ENCODE results near the gene KRTAP5-1.

DNA sequence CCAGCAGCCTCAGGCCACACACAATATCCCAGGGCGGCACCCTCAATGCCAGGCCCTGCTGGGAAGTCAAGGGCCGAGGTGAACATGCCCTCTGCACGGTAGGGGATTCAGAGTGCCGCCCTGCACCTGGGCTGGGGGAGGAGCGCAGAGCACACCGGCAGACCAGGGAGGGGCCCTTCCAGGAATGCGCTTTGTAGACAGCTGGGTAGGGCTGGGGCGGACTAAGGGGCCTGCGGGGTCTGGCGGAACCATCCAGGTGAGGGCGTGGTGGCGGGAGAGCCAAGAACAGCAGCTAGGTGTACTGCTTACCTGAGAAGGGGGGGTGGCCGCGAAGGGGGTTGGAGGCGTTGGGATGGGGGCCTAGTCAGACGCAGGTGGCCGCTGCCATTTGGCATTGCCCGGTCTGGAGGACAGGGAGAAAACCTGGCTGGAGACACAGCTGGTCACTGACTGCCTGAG is 39.0 kb downstream of the KRTAP5-1 start:
- no peak for TF ChIP-seq JUN (IDR thresholded peaks at IDR 0.05)
- no peak for TF ChIP-seq RFX5 (IDR thresholded peaks at IDR 0.05)
- TF ChIP-seq, protein P1, sequence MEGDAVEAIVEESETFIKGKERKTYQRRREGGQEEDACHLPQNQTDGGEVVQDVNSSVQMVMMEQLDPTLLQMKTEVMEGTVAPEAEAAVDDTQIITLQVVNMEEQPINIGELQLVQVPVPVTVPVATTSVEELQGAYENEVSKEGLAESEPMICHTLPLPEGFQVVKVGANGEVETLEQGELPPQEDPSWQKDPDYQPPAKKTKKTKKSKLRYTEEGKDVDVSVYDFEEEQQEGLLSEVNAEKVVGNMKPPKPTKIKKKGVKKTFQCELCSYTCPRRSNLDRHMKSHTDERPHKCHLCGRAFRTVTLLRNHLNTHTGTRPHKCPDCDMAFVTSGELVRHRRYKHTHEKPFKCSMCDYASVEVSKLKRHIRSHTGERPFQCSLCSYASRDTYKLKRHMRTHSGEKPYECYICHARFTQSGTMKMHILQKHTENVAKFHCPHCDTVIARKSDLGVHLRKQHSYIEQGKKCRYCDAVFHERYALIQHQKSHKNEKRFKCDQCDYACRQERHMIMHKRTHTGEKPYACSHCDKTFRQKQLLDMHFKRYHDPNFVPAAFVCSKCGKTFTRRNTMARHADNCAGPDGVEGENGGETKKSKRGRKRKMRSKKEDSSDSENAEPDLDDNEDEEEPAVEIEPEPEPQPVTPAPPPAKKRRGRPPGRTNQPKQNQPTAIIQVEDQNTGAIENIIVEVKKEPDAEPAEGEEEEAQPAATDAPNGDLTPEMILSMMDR (IDR thresholded peaks at IDR 0.05) = no peak
- TF ChIP-seq POLR2A (IDR thresholded peaks at IDR 0.05; ENCODE audit: low read length) = no peak
- TF ChIP-seq TP53 (CRISPR knock-in tag; IDR thresholded peaks at IDR 0.05) = no peak
- no peak for TF ChIP-seq POLR2AphosphoS2 (conservative IDR thresholded peaks at IDR 0.05; ENCODE audit: low read length)
- TF ChIP-seq, protein P2, sequence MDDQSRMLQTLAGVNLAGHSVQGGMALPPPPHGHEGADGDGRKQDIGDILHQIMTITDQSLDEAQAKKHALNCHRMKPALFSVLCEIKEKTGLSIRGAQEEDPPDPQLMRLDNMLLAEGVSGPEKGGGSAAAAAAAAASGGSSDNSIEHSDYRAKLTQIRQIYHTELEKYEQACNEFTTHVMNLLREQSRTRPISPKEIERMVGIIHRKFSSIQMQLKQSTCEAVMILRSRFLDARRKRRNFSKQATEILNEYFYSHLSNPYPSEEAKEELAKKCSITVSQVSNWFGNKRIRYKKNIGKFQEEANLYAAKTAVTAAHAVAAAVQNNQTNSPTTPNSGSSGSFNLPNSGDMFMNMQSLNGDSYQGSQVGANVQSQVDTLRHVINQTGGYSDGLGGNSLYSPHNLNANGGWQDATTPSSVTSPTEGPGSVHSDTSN (IDR thresholded peaks at IDR 0.05) = no peak
- TF ChIP-seq CBX8 (IDR thresholded peaks at IDR 0.05) = no peak
- TF ChIP-seq CHD4 (IDR thresholded peaks at IDR 0.05; ENCODE audit: borderline replicate concordance) = no peak
- TF ChIP-seq SREBF2 (IDR thresholded peaks at IDR 0.05) = no peak
- TF ChIP-seq EHMT2 (IDR thresholded peaks at IDR 0.05; ENCODE audit: low read depth) = no peak
- TF ChIP-seq, protein P3, sequence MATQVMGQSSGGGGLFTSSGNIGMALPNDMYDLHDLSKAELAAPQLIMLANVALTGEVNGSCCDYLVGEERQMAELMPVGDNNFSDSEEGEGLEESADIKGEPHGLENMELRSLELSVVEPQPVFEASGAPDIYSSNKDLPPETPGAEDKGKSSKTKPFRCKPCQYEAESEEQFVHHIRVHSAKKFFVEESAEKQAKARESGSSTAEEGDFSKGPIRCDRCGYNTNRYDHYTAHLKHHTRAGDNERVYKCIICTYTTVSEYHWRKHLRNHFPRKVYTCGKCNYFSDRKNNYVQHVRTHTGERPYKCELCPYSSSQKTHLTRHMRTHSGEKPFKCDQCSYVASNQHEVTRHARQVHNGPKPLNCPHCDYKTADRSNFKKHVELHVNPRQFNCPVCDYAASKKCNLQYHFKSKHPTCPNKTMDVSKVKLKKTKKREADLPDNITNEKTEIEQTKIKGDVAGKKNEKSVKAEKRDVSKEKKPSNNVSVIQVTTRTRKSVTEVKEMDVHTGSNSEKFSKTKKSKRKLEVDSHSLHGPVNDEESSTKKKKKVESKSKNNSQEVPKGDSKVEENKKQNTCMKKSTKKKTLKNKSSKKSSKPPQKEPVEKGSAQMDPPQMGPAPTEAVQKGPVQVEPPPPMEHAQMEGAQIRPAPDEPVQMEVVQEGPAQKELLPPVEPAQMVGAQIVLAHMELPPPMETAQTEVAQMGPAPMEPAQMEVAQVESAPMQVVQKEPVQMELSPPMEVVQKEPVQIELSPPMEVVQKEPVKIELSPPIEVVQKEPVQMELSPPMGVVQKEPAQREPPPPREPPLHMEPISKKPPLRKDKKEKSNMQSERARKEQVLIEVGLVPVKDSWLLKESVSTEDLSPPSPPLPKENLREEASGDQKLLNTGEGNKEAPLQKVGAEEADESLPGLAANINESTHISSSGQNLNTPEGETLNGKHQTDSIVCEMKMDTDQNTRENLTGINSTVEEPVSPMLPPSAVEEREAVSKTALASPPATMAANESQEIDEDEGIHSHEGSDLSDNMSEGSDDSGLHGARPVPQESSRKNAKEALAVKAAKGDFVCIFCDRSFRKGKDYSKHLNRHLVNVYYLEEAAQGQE (IDR thresholded peaks at IDR 0.05) = no peak

Measured in A549 (cell line).